ENCODE data around the gene NUDT1.

Gene NUDT1

GRCh38 chr7:2249744-2250323 is 7.8 kb downstream of the NUDT1 start:
- H3K4me2 ChIP-seq (ENCODE audit: low read length) = no peak overlapping the region

GRCh38 chr7:2251381-2251780 is 9.4 kb downstream of the NUDT1 start:
- TF ChIP-seq EZH2phosphoT487 (IDR thresholded peaks at IDR 0.05; ENCODE audit: borderline replicate concordance, low read length) = no peak
- TF ChIP-seq CTCF (IDR thresholded peaks at IDR 0.05; ENCODE audit: low read depth, low read length, poor library complexity, severe bottlenecking) = no peak
- H3K36me3 ChIP-seq (ENCODE audit: control insufficient read depth, low read length) = peaks cover 41% of the 10 kb centered on the region
- peaks cover 4% of the 10 kb centered on the region for H3K79me2 ChIP-seq (ENCODE audit: control insufficient read depth, low read length)
- no peaks in the 10 kb centered on the region for H3K9me3 ChIP-seq (ENCODE audit: control insufficient read depth, insufficient read depth, low read length)
- H3F3A ChIP-seq (ENCODE audit: control insufficient read depth, insufficient read depth) = peaks cover 7% of the 10 kb centered on the region; the same call in 1 of the 2 replicates
- H3K27ac ChIP-seq (ENCODE audit: low read depth, low read length) = no peak overlapping the region
- no peaks in the 10 kb centered on the region for H4K20me1 ChIP-seq (ENCODE audit: control insufficient read depth, insufficient read depth, low read depth, low read length)
- H3K27me3 ChIP-seq (ENCODE audit: control insufficient read depth, low read length) = no peaks in the 10 kb centered on the region
- H3K9me2 ChIP-seq (replicated peaks; ENCODE audit: control insufficient read depth, low read length) = no peaks in the 10 kb centered on the region
- no peak overlapping the region for H3K4me3 ChIP-seq (ENCODE audit: low read length)
- H3K4me1 ChIP-seq (ENCODE audit: control insufficient read depth, low read length) = peaks cover 10% of the 10 kb centered on the region
- no peak overlapping the region for H3K4me2 ChIP-seq (ENCODE audit: low read length)

More at GRCh38 chr7:2249744-2250323, 7.8 kb downstream of the NUDT1 start:
- Histone ChIP-seq H3K9me2 (replicated peaks; ENCODE audit: control insufficient read depth, low read length) (no peaks in the 10 kb centered on the region), H3K9me3 (ENCODE audit: control insufficient read depth, insufficient read depth, low read length) (no peaks in the 10 kb centered on the region), H3K79me2 (ENCODE audit: control insufficient read depth, low read length) (peaks cover 4% of the 10 kb centered on the region), H4K20me1 (ENCODE audit: control insufficient read depth, insufficient read depth, low read depth, low read length) (no peaks in the 10 kb centered on the region), H3K36me3 (ENCODE audit: control insufficient read depth, low read length) (peaks cover 53% of the 10 kb centered on the region), H3K27ac (ENCODE audit: low read depth, low read length) (no peak overlapping the region), H3K4me1 (ENCODE audit: control insufficient read depth, low read length) (peaks cover 20% of the 10 kb centered on the region), H3F3A (ENCODE audit: control insufficient read depth, insufficient read depth) (peaks cover 14% of the 10 kb centered on the region; the same call in 1 of the 2 replicates), H3K27me3 (ENCODE audit: control insufficient read depth, low read length) (no peaks in the 10 kb centered on the region), H3K4me3 (ENCODE audit: low read length) (no peak overlapping the region)
- no peak for TF ChIP-seq CTCF (IDR thresholded peaks at IDR 0.05; ENCODE audit: low read depth, low read length, poor library complexity, severe bottlenecking)

DNA sequence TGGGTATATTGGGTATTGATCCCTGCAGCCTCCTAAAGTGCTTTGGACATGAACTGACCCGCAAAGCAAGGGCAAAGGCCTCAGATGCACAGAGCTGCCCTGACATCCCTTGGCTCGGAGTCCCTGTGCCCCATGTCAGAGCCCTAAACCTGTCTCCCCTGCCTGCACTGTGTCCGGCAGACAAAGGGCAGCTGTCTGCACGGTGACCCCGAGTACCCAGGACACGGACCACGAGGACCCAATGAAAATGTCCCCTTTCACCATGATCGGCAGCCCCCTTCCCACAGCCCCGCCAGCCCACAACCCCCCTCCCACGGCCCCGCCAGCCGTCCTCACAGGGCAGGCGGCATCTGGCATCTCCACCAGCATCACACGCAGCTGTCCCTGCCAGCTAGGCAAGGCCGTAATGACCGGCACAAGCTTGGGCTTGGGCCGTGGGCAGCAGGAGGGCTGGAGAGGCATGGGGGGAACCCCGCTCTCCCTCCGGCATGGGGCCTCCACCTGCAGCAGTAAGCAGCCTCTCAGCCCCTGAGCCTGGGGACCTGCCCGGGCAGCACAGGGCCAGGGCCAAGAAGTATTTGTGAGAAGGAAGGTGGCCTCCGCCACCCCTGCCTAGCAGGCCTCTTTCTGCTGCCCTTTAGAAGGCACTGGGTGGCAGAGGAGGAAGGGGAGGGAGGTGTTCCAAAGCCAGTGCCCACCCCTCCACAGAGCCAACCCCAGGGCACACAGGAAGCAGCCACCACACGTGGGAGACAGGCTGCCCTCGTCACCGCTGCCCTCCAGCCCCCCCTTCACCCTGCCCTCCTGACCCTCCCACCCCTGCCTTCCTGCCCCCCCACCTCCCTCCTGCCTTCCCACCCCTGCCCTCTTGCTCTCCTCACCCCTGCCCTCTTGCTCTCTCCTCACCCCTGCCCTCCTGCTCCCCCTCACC is 10.1 kb downstream of the NUDT1 start:
- no peaks in the 10 kb centered on the region for H3K9me2 ChIP-seq (replicated peaks; ENCODE audit: control insufficient read depth, low read length)
- H3K27ac ChIP-seq (ENCODE audit: low read depth, low read length) = no peak overlapping the region
- peaks cover 7% of the 10 kb centered on the region; the same call in 1 of the 2 replicates for H3F3A ChIP-seq (ENCODE audit: control insufficient read depth, insufficient read depth)
- no peaks in the 10 kb centered on the region for H4K20me1 ChIP-seq (ENCODE audit: control insufficient read depth, insufficient read depth, low read depth, low read length)
- no peaks in the 10 kb centered on the region for H3K79me2 ChIP-seq (ENCODE audit: control insufficient read depth, low read length)
- no peaks in the 10 kb centered on the region for H3K27me3 ChIP-seq (ENCODE audit: control insufficient read depth, low read length)
- peaks cover 3% of the 10 kb centered on the region for H3K4me1 ChIP-seq (ENCODE audit: control insufficient read depth, low read length)
- no peak overlapping the region for H3K4me3 ChIP-seq (ENCODE audit: low read length)
- no peaks in the 10 kb centered on the region for H3K9me3 ChIP-seq (ENCODE audit: control insufficient read depth, insufficient read depth, low read length)
- TF ChIP-seq CTCF (IDR thresholded peaks at IDR 0.05; ENCODE audit: low read depth, low read length, poor library complexity, severe bottlenecking) = no peak
- no peak for TF ChIP-seq EZH2phosphoT487 (IDR thresholded peaks at IDR 0.05; ENCODE audit: borderline replicate concordance, low read length)
- peaks cover 44% of the 10 kb centered on the region; the same call in 1 of the 2 replicates for H3K36me3 ChIP-seq (ENCODE audit: control insufficient read depth, low read length)
- no peak overlapping the region for H3K4me2 ChIP-seq (ENCODE audit: low read length)

Measured in DOHH2 (cell line).